Karpas-422 (cell line): ENCODE measurements around the gene LETMD1. TPM values are rescaled to one million over a fixed set of nuclear protein-coding genes. Genes with fewer than 3 reads are reported as not detected.

Experiments
- DNase-seq: peaks from one replicate; pipeline ENCODE4 v3.0.0-alpha.2; 2015
- H2AFZ ChIP-seq: fragments of 200-600 bp; sonication (generic); 2 replicates; pipeline ENCODE4 v1.6.1; 2014; ENCODE audit warnings: antibody characterized with exemption, low read length, mixed read lengths
- H3K27ac ChIP-seq: fragments of 200-600 bp; sonication (generic); 2 replicates; pipeline ENCODE4 v1.5.1; 2014; ENCODE audit warnings: mild to moderate bottlenecking, low read length, moderate library complexity
- H3K27me3 ChIP-seq: fragments of 200-600 bp; sonication (generic); 2 replicates; pipeline ENCODE4 v1.6.1; 2014; ENCODE audit warnings: low read length, mixed read lengths
- H3K36me3 ChIP-seq: fragments of 200-600 bp; sonication (generic); 2 replicates; pipeline ENCODE4 v1.6.1; 2014; ENCODE audit warnings: low read length, mixed read lengths; ENCODE audit not compliant: insufficient read depth
- H3K4me1 ChIP-seq: fragments of 200-600 bp; sonication (generic); 2 replicates; pipeline ENCODE4 v1.6.1; 2014; ENCODE audit warnings: mild to moderate bottlenecking, low read length, mixed read lengths
- H3K4me2 ChIP-seq: fragments of 200-600 bp; sonication (generic); 2 replicates; pipeline ENCODE4 v1.6.1; 2014; ENCODE audit warnings: low read length, low read depth, mild to moderate bottlenecking; ENCODE audit not compliant: poor library complexity, severe bottlenecking
- H3K4me3 ChIP-seq: fragments of 200-600 bp; sonication (generic); 2 replicates; pipeline ENCODE4 v1.5.1; 2014; ENCODE audit warnings: mild to moderate bottlenecking, antibody characterized with exemption, low read length, mixed read lengths
- H3K79me2 ChIP-seq: fragments of 200-600 bp; sonication (generic); 2 replicates; pipeline ENCODE4 v1.6.1; 2014; ENCODE audit warnings: mild to moderate bottlenecking, low read length, mixed read lengths
- H3K9ac ChIP-seq: fragments of 200-600 bp; sonication (generic); 2 replicates; pipeline ENCODE4 v1.6.0; 2014; ENCODE audit warnings: low read length
- H3K9me2 ChIP-seq: fragments of 200-600 bp; sonication (generic), shearing (Covaris generic); replicated peaks from 2 replicates; pipeline ENCODE4 v1.6.0; 2014; ENCODE audit warnings: mild to moderate bottlenecking, low read length, moderate library complexity; ENCODE audit not compliant: insufficient read depth
- H3K9me3 ChIP-seq: fragments of 300-700, 200-600 bp; sonication (generic); 2 replicates; pipeline ENCODE4 v1.6.1; 2014; ENCODE audit warnings: low read length, mixed read lengths
- H4K20me1 ChIP-seq: fragments of 200-600 bp; sonication (generic); 2 replicates; pipeline ENCODE4 v1.6.1; 2014; ENCODE audit warnings: mild to moderate bottlenecking, antibody characterized with exemption, low read length, low read depth; ENCODE audit not compliant: insufficient read depth
- total RNA-seq: library from RNA; depleted of rRNA; stranded (reverse); fragments of >200 nt; shearing (Covaris generic); gene quantifications from 2 replicates; pipeline ENCODE4 v1.2.3, GENCODE V29; 2014; ENCODE audit warnings: low replicate concordance

LETMD1 gene
- total RNA-seq, 1 experiment from 2014 or later: 105 TPM

GRCh38 chr12:51083126-51083833 is 35.2 kb downstream of the LETMD1 start, which contains the start of gene CSRNP2:
CSRNP2 (minus strand) TSS chr12:51083596; CDS start chr12:51076561, 7,035 bp downstream.
- H3K4me3 ChIP-seq: peak within 1 kb of the TSS; percentile 79
- H3K9me2 ChIP-seq: no peaks in the 10 kb centered on the region
- no peaks in the 10 kb centered on the region for H3K9me3 ChIP-seq
- H4K20me1 ChIP-seq: no peaks in the 10 kb centered on the region
- no peaks in the 10 kb centered on the region for H3K36me3 ChIP-seq
- H2AFZ ChIP-seq: 0 out of 2 replicates have a peak within 1 kb of the TSS, but pooled peaks have one; percentile 79
- DNase-seq: peak; percentile 98
- H3K4me2 ChIP-seq: peak within 1 kb of the TSS; percentile 76
- 0 out of 2 replicates have a peak within 1 kb of the TSS, but pooled peaks have one; percentile 14 for H3K27ac ChIP-seq
- H3K27me3 ChIP-seq: no peaks in the 10 kb centered on the region
- H3K9ac ChIP-seq: peak within 1 kb of the TSS; percentile 90
- peaks cover 32% of the 10 kb centered on the region for H3K79me2 ChIP-seq
- peaks cover 17% of the 10 kb centered on the region for H3K4me1 ChIP-seq

DNA sequence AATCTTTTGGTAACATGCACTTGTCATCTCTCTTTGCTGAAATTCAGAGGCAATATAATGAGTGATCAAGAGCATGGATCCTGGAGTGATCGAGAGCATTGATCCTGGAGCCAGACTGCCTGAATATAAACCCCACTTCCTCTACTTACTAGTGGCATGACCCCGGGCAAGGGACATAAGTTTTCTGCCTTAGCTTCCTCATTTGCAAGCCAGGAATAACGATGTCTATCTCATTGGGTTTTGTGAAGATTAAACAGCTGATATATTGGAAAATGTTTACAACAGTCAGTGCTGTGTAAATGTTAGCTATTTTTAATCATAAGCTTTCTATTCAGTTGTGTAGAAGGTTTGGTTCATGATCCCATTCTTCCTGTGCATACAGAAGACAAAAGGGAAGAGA is 37.6 kb downstream of the LETMD1 start:
- Histone ChIP-seq H3K4me3 (no peak overlapping the region), H3K27me3 (no peaks in the 10 kb centered on the region), H3K36me3 (no peaks in the 10 kb centered on the region), H3K9me3 (no peaks in the 10 kb centered on the region), H2AFZ (no peak overlapping the region), H3K9me2 (no peaks in the 10 kb centered on the region), H3K9ac (no peak overlapping the region), H4K20me1 (no peaks in the 10 kb centered on the region), H3K4me1 (peaks cover 17% of the 10 kb centered on the region), H3K79me2 (peaks cover 23% of the 10 kb centered on the region), H3K27ac (no peak overlapping the region), H3K4me2 (no peak overlapping the region)
- no peak for DNase-seq

DNA sequence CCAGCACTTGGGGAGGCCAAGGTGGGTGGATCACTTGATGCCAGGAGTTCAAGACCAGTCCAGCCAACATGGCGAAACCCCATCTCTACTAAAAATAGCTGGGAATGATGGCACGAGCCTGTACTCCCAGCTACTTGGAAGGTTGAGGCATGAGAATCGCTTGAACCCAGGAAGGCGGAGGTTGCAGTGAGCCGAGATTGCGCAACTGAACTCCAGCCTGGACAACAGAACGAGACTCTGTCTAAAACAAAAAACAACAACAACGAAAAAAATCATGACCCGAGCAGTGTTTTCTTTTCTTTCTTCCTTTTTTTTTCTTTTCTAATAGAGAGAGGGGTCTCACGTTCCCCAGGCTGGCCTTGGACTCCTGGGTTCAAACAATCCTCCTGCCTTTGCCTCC is 38.8 kb downstream of the LETMD1 start:
- H3K4me3 ChIP-seq: no peak overlapping the region
- no peaks in the 10 kb centered on the region for H3K36me3 ChIP-seq
- H3K27ac ChIP-seq: no peak overlapping the region
- H2AFZ ChIP-seq: no peak overlapping the region
- no peak overlapping the region for H3K9ac ChIP-seq
- H3K9me2 ChIP-seq: no peaks in the 10 kb centered on the region
- H3K79me2 ChIP-seq: peaks cover 13% of the 10 kb centered on the region
- H3K9me3 ChIP-seq: no peaks in the 10 kb centered on the region
- peaks cover 12% of the 10 kb centered on the region for H3K4me1 ChIP-seq
- H3K4me2 ChIP-seq: no peak overlapping the region
- no peaks in the 10 kb centered on the region for H4K20me1 ChIP-seq
- DNase-seq: no peak
- H3K27me3 ChIP-seq: no peaks in the 10 kb centered on the region

DNA sequence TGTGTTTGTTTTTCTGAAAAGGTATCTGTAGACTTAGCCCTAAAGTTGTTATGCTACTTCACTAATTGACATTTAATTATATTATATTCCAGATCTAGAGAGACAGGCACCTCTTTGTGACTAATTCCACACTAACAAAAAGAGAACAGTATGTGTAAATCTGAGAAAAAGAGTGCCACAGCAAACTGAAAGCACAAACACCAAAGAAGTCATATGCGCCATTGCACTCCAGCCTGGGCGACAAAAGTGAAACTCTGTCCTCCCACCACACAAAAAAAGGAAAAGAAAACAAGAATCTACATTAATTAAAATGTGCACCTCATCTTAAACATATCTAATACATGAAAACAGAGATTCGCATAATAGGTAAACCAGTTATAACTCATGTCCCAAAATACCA is 39.7 kb downstream of the LETMD1 start:
- no peaks in the 10 kb centered on the region for H3K27me3 ChIP-seq
- no peak overlapping the region for H3K27ac ChIP-seq
- no peak overlapping the region for H3K4me2 ChIP-seq
- no peak overlapping the region for H2AFZ ChIP-seq
- no peaks in the 10 kb centered on the region for H3K9me2 ChIP-seq
- peaks cover 7% of the 10 kb centered on the region for H3K4me1 ChIP-seq
- H4K20me1 ChIP-seq: no peaks in the 10 kb centered on the region
- DNase-seq: no peak
- H3K36me3 ChIP-seq: no peaks in the 10 kb centered on the region
- no peaks in the 10 kb centered on the region for H3K9me3 ChIP-seq
- H3K4me3 ChIP-seq: no peak overlapping the region
- peaks cover 4% of the 10 kb centered on the region for H3K79me2 ChIP-seq
- no peak overlapping the region for H3K9ac ChIP-seq

- DNase-seq: no peak
Observed at GRCh38 chr12:51090705-51091229, 42.6 kb downstream of the LETMD1 start.

DNA sequence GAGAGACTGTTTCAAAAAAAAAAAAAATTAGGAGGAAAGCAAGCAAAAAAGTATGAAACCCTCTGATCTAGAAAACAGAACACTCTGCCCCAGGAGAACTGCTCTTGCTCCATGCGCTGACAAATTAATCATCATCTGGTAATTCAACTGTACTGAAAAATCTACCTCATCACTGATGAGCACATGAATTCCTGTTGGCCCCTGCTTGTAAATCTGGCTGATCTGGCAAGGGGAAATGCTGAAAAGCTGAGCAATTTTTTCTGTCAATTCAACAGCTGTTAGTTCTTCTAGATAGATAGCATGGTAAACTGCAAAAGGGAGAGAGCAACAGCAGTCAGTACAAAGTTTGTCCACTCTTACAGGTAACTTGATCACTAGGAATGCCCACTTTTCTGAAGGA is 50.5 kb downstream of the LETMD1 start:
- H3K36me3 ChIP-seq: peaks cover 52% of the 10 kb centered on the region; the same call in 1 of the 2 replicates

More at GRCh38 chr12:51090705-51091229, 42.6 kb downstream of the LETMD1 start:
- no peaks in the 10 kb centered on the region for H4K20me1 ChIP-seq
- no peaks in the 10 kb centered on the region for H3K79me2 ChIP-seq
- H3K4me1 ChIP-seq: peaks cover 2% of the 10 kb centered on the region; the same call in 1 of the 2 replicates
- H3K27ac ChIP-seq: no peak overlapping the region
- H3K9me3 ChIP-seq: no peaks in the 10 kb centered on the region
- H3K27me3 ChIP-seq: no peaks in the 10 kb centered on the region
- no peak overlapping the region for H2AFZ ChIP-seq
- H3K36me3 ChIP-seq: peaks cover 15% of the 10 kb centered on the region; the same call in 1 of the 2 replicates
- H3K9me2 ChIP-seq: no peaks in the 10 kb centered on the region
- H3K4me3 ChIP-seq: no peak overlapping the region
- H3K4me2 ChIP-seq: no peak overlapping the region
- H3K9ac ChIP-seq: no peak overlapping the region

DNA sequence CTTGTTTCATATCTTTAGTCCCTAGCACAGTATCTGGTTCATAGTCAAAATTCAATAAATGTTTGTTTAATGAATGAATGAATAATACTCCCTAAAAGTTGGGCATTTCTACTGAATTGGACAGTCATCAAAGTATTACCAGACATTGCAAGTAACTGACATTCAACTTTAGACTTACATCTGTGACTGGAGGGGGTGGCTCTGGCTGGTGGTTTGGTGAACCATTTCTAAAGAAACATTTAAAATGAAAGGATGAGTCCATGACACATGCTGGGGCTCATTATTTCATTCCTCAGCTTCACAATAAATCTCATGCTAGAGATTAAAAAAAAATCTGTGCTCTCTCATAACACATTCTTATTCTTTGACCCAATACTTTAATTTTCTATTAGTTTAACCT is 55.9 kb downstream of the LETMD1 start:
- DNase-seq: no peak
- Histone ChIP-seq H3K36me3 (peaks cover 45% of the 10 kb centered on the region), H3K9me3 (no peaks in the 10 kb centered on the region), H3K9ac (no peak overlapping the region), H3K9me2 (no peaks in the 10 kb centered on the region), H3K4me2 (no peak overlapping the region), H2AFZ (no peak overlapping the region), H3K27ac (no peak overlapping the region), H3K4me3 (no peak overlapping the region), H3K79me2 (no peaks in the 10 kb centered on the region), H3K27me3 (no peaks in the 10 kb centered on the region), H3K4me1 (no peaks in the 10 kb centered on the region), H4K20me1 (no peaks in the 10 kb centered on the region)

More for the DNA sequence above, 50.5 kb downstream of the LETMD1 start:
- Histone ChIP-seq H3K9ac (no peak overlapping the region), H3K27me3 (no peaks in the 10 kb centered on the region), H3K9me3 (no peaks in the 10 kb centered on the region), H3K9me2 (no peaks in the 10 kb centered on the region), H3K4me2 (no peak overlapping the region), H2AFZ (no peak overlapping the region), H3K4me3 (no peak overlapping the region), H3K4me1 (no peaks in the 10 kb centered on the region), H4K20me1 (no peaks in the 10 kb centered on the region), H3K79me2 (no peaks in the 10 kb centered on the region), H3K27ac (no peak overlapping the region)
- DNase-seq: no peak

DNA sequence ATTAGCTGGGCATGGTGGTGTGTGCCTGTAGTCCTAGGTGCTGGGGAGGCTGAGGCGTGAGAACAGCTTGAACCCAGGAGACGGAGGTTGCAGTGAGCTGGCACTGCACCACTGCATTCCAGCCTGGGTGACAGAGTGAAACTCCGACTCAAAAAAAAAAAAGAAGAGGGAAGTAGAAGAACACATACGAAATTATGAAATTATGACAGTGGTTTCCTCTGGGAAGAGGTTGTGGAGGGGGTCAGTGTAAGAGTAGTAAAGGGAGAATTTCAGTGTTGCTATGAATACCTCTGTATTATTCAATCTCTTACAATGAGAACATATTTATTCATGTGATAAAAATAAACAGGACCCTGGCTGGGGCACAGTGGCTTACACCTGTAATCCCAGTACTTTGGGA is 60.0 kb downstream of the LETMD1 start:
- no peaks in the 10 kb centered on the region for H3K4me1 ChIP-seq
- no peak overlapping the region for H3K9ac ChIP-seq
- no peak for DNase-seq
- no peak overlapping the region for H3K27ac ChIP-seq
- H3K9me2 ChIP-seq: no peaks in the 10 kb centered on the region
- H4K20me1 ChIP-seq: no peaks in the 10 kb centered on the region
- H2AFZ ChIP-seq: no peak overlapping the region
- no peak overlapping the region for H3K4me2 ChIP-seq
- no peaks in the 10 kb centered on the region for H3K79me2 ChIP-seq
- H3K9me3 ChIP-seq: no peaks in the 10 kb centered on the region
- peaks cover 40% of the 10 kb centered on the region for H3K36me3 ChIP-seq
- H3K4me3 ChIP-seq: no peak overlapping the region
- H3K27me3 ChIP-seq: no peaks in the 10 kb centered on the region
